Amygdala (tissue), 56 donors: ENCODE results near the gene MOB2.
"Not testable (repeated sequence)": the region's sequence is repeated elsewhere in the genome, so short reads cannot be mapped to it uniquely, and the experiment has no call there.

Source experiments
- DNase-seq, 56 donors: peaks; one replicate each; lab custom pipeline; 2025; lab: John Stamatoyannopoulos, UW

MOB2 gene

DNA sequence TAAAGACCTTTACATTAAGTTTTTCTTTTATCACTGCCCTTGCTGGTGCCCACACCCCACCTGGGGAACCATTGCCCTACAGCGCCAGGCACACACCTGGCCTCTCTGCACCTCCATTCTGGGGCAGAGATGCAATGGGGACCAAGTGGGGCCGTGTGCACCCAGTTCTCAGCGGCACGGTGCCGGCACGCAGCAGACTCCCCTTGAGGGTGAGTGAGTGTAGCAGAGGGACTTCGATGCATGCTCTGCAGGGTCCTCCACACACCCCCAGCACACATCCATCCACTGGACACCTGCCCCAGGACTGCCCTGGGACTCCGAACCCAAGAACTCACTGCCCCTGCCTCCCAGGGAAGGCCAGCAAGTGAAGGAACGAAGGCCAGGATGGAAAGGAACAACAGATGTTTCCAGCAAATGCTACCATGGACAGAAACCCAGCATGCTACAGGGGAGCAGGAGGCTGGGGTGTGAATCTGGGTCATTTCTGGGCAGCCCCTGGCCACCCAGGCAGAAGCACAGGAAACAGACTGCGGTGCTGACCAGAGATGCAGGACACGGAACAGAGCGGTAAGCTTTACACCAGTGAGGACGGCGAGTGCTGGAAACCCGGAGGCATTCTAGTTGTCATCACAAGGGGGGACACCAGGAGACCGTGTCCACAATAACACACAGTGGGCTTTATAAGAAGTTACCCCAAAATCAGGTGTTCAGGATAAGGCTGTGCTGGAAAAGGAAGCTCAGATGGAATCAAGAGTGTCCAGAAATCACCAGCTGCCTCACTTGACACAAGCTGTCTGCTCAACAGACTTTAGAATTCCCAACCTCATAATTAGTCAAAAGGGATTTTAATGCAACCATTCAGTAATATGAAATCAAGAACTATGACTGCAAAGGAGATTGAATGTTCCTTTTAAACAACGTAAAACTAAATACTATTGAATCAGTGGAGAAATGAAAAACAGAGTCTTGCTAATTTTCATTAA, 32.7 kb upstream of the MOB2 start:
- no peak for DNase-seq

DNA sequence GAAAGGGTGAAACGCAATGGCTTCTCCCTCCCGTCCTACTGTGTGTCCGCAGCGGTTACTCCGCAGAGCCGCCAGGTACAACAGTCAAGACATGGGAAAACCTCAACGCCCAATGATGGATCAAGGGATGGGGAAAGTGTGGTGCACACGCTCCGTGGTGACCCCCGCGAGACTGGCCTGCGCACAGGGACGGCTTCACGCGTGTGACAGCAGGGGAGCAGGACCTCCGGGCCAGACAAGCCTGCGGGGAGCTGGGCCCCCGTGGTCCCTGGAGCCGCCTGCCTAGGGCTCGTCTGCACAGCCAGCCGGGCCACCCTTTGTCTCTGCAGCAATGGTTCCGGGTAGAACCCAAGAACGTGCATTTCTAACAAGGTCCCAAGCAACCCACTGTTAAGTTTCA, 31.7 kb upstream of the MOB2 start:
- DNase-seq: no peak

DNA sequence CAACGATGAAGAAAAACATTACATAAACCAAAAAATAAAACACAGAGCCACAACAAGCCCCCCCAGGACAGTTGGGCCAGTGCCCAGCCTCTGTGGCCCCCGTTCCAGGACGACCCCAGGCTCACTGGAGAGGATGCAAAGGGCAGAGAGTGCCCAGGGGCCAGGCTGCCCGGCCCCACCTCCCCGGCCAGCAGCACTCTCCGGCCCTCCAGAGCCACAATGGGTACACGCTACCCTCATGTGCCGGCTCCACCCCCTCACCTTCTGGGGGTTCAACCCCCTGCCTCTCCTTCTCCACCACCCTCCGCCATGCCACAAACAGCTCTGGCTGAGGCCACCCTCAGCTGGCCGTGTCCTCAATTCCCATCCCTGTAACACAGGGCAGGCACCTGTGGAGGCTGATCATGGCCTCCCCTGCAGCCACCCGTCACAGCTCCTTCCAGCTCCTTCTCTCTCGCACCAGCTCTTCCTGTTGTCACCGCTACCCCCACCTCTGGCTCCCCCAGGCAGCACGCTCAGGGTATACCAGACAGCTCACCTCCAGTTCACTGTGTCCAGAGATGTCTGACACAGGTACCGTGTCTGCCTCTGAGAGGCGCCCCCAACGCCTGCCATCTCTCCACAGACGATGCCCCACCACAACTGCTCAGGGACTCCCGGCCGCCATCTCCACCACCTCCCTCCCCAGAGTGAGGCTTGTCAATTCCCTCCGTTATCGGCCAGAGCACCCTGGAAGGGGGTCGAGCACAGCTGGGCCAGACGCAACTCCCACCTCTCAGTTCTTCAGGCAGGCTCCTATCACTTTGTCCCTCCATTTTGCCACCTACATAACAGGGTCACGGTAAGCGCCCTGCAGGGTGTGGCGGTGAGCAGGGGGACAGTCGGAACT, 30.8 kb upstream of the MOB2 start:
- DNase-seq: no peak

DNA sequence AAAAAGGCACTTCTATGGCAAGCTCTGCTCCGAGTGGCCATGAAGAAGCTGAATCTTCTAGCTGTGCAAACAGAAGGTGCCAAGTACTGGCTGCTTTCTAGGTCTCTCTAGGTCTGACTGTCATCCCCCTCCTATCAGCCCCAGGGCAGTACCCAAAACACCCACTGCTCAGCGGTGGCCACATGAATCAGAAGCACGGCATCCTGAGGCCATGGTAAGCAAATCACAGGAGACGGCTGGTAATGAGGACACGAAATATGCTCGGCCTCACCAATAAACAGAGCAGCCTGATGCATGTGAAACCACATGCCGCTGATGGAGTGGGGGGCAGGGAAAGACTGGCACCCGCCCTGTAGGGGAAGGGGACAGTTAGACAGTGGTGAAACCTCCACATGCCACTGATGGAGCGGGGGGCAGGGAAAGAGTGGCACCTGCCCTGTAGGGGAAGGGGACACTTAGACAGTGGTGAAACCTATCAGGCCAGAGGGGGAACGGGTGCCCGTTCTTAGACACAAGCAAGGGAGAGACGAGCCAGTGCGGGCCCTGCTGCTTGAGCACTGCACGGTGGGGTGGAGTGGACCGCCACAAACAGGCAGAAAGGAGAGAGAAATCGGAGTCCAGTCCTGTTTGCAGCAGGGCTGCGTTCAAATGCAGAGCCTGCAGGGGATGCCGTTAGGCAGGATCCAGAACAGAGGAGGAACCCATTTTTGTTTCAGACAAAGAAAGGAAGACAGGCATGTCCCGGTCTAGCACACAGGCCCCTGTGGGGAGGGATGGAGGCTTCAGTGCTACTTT, 29.9 kb upstream of the MOB2 start:
- no peak for DNase-seq

DNA sequence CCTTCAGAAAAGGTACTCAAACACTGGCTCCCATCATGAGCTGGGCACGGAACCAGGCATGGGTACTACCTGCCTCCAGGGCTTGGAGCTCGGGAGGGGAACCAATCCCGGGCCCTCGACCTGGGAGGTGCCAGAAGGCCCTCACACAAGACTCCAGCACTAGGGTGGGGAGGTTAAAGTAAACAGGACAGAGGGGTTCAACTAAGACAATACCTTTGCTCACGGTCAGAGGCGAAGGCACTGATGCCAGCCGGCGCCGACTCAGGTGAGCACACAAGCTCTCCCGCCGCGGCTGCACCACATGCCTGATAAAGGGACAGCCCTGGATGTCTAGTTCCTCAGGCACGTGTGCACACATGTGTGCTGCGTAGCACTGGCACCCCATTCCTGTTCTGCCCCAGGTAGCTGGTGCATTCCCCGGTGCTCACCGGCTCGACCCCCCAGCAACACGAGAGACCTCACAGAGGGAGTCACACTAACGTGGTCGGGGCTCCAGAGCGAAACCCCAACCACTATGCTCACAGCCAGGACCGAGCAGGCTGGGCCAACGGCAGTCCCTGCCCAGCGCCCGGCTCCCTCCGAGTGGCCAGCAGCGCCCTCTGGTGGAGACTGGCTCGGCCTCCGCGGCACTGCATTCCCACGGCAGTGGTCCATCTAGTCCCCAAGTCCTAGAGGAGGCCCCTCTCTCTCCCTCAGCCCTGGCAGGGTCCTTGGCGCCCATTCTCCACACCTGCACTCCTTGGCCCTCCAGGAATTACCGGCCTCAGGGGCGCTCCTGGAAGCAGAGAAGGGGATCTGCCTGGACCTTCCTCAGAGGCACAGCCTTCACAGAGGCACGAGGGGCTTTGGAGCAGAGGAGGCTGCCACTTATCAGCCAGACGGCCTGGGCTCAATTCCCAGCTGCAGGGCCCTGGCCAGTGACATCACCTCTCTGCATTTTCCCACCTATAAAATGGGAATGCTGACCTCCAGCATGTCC, 28.8 kb upstream of the MOB2 start:
- peak in 50 of 56 donors; percentile 21 to 88 (median 60) for DNase-seq

DNA sequence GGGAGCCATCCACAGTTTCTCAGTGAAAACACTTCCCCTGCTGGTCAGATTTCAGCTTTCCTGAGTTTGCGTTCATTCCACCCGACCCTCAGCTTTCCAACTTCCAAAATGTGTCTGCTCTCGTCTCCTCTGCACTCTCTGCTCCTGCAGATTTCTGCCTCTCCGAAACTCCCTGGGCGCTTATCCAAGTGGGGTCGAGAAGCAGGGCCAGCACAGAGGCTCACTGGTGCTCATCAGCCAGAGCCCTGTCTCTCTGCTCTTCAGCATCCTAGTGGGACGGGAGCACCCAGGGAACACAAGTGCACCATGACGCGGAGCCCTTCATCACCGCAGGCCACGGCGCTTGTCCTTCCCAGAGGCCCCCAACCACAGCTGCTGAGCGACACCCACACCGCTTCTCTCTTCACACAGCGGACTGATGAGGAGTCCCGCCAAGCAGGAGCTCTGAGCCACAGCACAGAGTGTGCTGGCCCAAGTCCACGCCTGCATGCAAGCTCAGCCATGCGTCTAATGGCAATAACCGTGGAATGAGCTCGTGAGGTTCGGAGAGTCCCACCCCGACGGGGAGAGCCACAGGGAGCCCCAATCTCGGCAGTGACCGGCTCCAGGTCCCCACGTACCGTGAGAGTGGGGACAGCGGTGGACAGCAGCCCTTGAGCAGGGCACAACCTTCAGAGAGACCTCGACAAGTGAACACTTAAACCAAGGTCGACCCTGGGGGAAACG, 27.9 kb upstream of the MOB2 start:
- DNase-seq: peak in 9 of 56 donors; percentile 19 to 44 (median 31)

DNA sequence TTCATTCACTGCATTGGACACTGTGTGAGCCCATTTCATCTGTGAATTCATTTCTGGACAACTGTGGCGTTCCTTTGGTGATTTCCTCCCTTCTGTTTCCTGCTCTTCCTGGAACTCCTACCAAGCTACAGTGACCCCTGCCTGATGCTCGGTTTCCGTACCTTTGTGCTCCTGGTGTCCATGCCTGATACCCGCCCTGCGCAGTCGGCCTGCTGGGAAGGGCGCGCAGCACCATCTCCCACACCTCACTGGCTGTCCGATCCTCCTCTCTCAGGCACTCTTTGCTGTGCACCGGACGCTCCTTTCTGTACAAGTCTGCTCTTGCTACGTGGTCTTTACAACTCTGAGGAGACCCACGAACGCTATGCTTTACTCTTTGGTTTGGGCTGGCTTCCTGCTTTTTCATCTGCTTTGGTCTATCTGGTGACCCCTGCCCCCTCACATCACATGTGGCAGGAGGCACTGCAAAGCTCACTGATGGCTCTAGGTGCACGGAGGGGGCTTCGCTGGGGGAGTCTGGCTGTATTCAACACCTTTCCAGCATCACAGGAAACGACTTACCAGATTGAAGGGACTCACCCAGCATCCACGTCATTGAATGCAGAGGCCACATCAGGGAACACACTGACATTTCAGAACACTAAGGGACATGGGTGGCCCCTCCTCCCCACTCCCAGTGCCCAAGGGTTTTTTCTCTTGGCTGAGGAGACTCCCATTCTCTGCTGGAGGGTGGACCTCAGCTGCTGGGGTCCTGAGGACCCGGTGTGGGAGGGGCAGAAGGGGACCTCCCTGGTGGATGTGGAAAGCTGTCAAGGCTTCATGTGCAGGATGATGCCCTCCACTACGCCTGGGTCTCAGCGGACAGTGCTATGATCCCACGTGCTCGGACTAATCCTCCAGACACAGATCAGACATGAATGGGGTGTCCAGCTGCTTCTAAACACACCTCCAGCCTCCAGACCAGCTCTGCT, 27.0 kb upstream of the MOB2 start:
- DNase-seq: no peak

DNA sequence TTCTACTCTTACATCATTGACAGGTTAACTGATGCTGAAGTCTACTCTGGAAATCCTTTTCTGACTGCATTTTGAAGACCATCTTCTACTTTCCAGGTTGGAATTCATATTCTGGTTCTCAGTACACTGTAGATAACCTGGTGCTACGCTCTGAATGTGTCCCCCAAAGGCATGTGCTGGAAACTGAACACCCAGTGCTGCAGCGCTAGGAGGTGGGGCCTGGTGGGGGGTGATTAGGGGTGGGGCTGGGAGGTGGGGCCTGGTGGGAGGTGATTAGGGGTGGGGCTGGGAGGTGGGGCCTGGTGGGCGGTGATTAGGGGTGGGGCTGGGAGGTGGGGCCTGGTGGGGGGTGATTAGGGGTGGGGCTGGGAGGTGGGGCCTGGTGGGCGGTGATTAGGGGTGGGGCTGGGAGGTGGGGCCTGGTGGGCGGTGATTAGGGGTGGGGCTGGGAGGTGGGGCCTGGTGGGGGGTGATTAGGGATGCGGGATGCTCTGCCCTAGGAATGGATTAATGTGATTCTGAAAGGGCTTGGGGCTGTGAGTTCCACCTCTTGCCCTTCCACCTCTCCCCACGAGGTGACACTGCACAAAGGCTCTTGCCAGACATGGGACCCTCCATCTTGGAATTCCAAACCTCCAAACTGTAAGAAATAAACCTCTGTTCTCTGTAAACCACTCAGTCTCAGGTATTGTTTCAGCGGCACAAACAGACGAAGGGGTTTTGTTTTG, 26.1 kb upstream of the MOB2 start:
- not testable (repeated sequence) for DNase-seq

DNA sequence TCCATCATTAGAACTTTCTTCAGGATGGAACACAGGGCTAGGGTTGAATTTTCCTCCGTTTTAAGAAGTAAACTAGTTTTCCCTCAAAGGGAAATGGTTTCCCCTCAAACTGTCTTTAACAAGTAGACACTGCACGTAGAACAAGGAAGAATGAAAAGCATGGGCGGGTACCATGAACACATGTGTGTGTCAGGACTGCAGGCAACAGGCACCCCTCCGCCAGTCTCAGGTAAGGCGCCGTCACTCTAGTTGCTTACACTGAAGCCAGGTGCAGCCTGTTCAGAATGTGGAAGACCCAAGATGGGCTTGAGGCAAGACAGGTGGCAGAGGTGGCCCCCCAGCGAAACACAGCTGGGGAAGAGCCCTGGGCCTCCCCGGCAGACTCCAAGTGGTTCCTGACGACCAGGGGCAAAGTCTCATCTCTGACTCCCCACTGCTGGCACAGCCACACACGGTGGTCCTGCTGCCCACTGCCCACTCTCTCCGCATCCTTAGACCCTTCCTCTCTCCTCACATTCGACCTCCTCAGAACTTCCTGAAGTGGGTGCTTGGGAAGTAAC, 25.4 kb upstream of the MOB2 start:
- DNase-seq: no peak

DNA sequence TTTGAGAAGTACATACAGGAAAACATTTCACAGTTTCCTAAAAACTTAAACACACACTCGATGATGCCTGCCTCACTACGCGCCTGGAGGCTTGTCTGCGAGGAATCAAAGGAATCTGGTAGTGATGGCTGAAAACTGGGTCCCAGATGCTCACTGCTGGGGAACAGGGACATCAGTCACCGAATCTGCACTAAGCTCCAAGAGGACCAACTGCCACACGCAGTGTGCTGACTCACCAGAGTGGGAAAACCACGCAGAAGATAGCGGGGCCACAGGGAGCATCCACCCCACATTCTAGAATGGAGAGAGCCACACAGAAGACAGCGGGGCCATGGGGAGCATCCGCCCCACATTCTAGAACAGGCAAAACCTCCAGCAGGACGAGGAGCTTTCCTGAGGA, 24.3 kb upstream of the MOB2 start:
- DNase-seq: no peak

DNA sequence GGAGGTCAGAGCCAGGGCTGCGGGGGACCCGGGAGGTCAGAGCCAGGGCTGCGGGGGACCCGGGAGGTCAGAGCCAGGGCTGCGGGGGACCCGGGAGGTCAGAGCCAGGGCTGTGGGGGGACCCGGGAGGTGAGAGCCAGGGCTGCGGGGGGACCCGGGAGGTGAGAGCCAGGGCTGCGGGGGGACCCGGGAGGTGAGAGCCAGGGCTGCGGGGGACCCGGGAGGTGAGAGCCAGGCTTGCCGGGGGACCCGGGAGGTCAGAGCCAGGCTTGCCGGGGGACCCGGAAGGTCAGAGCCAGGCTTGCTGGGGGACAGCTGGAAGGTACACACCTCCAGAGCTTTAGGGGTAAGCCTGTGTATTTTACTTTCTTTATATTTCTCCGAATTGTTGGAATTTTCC, 23.8 kb upstream of the MOB2 start:
- not testable (repeated sequence) for DNase-seq

DNA sequence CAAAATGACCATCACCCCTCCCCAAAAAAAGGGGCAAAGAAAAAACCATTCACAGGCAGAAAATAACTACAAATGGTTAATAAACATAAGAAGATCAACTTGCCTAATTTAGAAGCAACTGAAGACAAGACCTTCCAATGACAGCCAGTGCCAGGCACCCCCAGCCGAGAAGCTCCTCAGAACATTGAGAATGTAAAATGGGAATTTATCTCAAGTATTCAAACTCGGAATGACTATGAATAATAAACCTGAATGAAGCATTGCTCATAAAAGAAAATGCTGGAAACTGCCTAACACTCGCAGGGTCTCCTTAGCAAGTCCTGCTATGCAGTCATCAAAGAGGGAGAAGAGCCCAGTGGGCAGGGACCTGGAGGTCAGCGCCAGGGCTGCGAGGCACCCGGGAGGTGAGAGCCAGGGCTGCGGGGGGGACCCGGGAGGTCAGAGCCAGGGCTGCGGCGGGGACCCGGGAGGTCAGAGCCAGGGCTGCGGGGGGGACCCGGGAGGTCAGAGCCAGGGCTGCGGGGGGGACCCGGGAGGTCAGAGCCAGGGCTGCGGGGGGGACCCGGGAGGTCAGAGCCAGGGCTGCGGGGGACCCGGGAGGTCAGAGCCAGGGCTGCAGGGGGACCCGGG, 23.2 kb upstream of the MOB2 start:
- DNase-seq: no peak

DNA sequence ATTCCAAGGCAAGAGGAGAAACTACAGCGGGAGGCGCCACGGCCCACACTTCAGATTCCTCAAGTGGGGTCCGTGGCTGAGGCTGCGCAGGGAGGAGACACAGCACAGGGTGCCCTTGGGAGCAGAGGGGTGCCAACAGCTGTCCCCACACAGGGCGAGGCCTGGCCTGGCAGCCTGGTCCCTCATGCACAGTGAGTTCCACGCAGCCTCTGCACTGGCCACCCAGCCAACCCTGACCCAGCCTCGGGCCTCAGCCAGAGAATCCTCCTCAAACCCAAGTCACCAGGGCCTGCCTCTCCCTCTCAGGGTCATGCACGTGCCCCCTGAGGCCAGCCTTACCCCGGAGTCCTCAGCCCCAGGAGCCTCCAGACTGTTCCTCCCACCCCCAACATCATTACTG, 22.4 kb upstream of the MOB2 start:
- DNase-seq: no peak

DNA sequence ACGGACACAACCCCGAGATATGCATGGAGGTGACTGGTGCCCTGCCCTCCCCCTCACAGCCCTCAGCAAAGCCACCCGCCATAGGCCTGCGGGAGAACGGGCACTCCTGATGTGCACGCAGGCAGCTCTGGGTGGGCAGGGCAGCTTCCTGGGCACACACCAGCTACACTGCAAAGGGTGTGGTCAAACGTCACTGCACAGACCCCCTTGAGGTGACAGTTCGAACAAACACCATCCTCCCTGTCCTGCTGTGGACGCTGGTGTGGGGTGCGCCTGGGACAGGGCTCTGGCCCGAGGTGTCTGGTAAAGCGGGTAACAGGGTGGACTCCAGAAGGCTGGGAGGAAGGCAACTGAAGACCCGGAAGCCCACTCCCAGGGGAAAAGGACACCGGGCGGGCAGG, 21.9 kb upstream of the MOB2 start:
- DNase-seq: no peak

DNA sequence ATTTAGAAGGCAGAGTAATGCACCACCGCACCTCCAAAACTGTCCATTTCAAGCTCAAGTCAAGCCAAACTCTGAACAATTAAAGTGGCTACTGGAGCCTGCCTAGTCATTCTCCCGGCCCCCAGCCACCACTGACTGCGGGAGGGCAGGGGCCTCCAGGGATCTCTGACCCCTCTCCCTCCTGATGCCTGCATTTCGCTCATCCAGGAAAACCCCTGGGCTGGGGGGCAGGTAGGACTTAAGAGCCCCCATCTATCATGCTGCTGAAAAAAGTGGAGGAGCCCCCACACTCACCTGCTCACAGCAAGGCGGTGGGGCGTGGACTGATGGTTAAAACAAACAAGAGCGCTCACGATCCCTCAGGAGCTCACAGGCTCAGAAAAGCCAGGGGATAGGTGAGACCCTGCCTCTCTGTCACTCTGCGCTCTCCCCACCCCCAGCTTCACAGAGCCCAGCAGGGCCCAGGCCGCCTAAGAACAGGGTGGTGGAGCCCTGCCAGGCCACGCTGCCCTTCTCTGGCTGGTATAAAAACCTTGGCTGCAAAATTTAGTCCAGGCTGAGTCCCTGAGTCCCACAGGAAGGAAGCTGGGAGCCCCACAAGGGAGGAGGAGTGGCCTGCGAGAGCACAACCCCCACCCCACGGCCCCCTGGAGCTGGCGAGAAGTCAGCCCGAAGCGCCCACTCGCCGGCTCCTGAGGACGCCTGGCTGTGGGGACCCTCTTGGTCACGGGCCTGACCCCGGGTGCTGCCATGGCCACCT, 21.0 kb upstream of the MOB2 start:
- DNase-seq: peak in 12 of 56 donors; percentile 17 to 53 (median 46)
